Measurements from ENCODE around the gene BAX.

Gene BAX

DNA sequence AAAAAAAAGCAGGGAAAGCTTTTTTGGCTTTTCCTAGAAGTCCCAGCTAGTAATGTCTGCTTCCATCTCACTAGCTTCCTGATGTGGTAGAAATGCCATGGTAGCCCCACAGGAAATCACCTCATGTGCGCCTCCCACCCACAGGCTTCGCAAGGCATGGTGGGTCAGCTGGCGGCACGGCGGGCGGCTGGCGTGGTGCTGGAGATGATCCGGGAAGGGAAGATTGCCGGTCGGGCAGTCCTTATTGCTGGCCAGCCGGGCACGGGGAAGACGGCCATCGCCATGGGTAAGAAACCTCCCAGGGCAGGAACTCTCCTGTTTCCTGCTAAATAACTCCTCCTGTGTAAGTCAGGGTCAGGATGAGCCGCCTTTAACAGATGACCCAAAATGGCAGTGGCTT, 49.5 kb downstream of the BAX start:
- no peaks in the 10 kb centered on the region for H3K9me3 Mint-ChIP-seq
- peaks cover 6% of the 10 kb centered on the region for H3K4me1 Mint-ChIP-seq
- peaks cover 30% of the 10 kb centered on the region for H3K36me3 Mint-ChIP-seq (ENCODE audit: insufficient read depth)
- H3K27ac Mint-ChIP-seq (ENCODE audit: low read depth): no peak overlapping the region
- no peaks in the 10 kb centered on the region for H3K27me3 Mint-ChIP-seq
- DNase-seq (ENCODE audit: low spot score in 2 of 2): no peak
- no peak for ATAC-seq (replicated peaks; ENCODE audit: extremely low read depth, poor library complexity, severe bottlenecking)
- no peak overlapping the region for H3K4me3 Mint-ChIP-seq

DNA sequence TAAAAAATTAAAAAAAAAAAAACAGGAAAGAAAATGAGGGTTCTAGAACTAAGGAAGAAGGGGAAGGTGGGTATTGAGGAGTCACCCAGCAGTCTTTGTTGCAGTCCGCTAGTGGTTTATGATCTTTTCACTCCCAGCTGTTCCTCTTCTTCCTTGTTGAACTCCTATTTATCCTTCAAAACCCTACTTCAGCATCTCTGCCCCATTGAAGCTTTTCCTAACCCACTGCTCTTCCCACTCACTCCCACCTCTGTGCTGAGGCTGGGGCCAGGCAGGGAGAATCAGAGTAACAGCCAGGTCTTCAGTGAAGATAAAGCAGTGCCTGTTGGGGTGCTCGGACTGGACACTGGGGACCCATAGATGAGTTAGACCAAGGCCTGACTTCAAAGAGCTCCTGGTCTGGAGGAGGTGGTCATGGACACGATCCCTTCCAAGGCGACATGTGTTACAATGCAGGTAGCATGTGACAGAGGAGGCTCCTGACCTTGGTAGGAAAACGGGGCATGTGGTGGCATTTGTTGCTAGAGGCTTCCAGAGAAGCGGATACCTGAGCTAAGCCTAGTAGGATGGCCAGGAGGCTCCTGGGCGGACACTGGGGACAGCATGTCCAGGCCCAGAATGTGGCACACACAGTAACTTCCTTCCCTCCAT, 50.4 kb downstream of the BAX start:
- H3K36me3 Mint-ChIP-seq (ENCODE audit: insufficient read depth): peaks cover 28% of the 10 kb centered on the region
- H3K4me1 Mint-ChIP-seq: no peaks in the 10 kb centered on the region
- DNase-seq (ENCODE audit: low spot score in 2 of 2) (no peak), ATAC-seq (replicated peaks; ENCODE audit: extremely low read depth, poor library complexity, severe bottlenecking) (no peak)
- H3K27me3 Mint-ChIP-seq: no peaks in the 10 kb centered on the region
- H3K27ac Mint-ChIP-seq (ENCODE audit: low read depth): no peak overlapping the region
- no peak overlapping the region for H3K4me3 Mint-ChIP-seq
- no peaks in the 10 kb centered on the region for H3K9me3 Mint-ChIP-seq

DNA sequence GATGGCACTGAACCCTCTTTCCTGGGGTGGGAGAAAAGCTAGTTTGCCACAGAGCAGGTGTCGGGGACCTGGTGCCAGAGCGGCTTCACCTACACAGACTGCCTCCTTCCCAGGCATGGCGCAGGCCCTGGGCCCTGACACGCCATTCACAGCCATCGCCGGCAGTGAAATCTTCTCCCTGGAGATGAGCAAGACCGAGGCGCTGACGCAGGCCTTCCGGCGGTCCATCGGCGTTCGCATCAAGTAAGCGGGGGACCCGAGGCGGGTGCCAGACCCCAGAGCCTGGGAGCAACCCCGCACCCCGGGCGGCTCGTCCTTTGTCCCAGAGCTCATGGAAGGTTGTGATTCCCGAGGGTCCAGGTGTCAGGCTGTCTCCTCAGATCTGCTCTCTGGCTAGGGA, 52.2 kb downstream of the BAX start:
- no peaks in the 10 kb centered on the region for H3K9me3 Mint-ChIP-seq
- no peak overlapping the region for H3K4me3 Mint-ChIP-seq
- H3K36me3 Mint-ChIP-seq (ENCODE audit: insufficient read depth): peaks cover 31% of the 10 kb centered on the region
- DNase-seq (ENCODE audit: low spot score in 2 of 2) (no peak), ATAC-seq (replicated peaks; ENCODE audit: extremely low read depth, poor library complexity, severe bottlenecking) (no peak)
- no peaks in the 10 kb centered on the region for H3K4me1 Mint-ChIP-seq
- no peak overlapping the region for H3K27ac Mint-ChIP-seq (ENCODE audit: low read depth)
- H3K27me3 Mint-ChIP-seq: no peaks in the 10 kb centered on the region

DNA sequence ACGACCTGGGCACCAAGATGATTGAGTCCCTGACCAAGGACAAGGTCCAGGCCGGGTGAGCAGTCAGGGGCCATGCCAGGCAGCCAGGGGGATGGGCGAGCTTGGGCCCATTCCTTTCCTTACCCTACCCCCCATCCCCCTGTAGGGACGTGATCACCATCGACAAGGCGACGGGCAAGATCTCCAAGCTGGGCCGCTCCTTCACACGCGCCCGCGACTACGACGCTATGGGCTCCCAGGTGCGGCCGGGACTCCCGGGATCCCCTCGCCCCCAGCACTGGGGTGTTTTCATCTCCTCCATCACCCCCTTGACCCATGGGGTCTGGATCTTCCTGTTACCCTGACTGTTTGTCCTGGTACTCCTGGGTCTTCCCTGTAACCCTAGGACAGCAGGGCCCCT, 55.2 kb downstream of the BAX start:
- H3K27me3 Mint-ChIP-seq: no peaks in the 10 kb centered on the region
- no peak overlapping the region for H3K27ac Mint-ChIP-seq (ENCODE audit: low read depth)
- peaks cover 19% of the 10 kb centered on the region for H3K36me3 Mint-ChIP-seq (ENCODE audit: insufficient read depth)
- ATAC-seq (replicated peaks; ENCODE audit: extremely low read depth, poor library complexity, severe bottlenecking) (no peak), DNase-seq (ENCODE audit: low spot score in 2 of 2) (no peak)
- H3K9me3 Mint-ChIP-seq: no peaks in the 10 kb centered on the region
- H3K4me3 Mint-ChIP-seq: no peak overlapping the region
- no peaks in the 10 kb centered on the region for H3K4me1 Mint-ChIP-seq

DNA sequence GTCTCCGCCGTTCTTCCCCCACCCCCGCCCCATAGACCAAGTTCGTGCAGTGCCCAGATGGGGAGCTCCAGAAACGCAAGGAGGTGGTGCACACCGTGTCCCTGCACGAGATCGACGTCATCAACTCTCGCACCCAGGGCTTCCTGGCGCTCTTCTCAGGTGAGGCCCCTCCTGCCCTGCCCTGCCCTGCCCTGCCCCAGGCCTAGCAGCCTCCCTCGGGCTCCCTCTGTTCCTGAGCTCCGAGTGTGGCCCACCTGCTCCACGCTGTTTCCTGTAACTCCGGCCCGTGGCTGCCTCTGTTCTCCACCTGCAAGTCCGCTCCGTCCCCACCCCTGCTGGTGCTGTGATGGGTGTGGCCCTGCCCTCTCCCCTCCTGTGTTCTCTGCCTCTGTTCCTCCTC, 55.8 kb downstream of the BAX start:
- H3K9me3 Mint-ChIP-seq: no peaks in the 10 kb centered on the region
- no peak overlapping the region for H3K4me3 Mint-ChIP-seq
- H3K36me3 Mint-ChIP-seq (ENCODE audit: insufficient read depth): peaks cover 19% of the 10 kb centered on the region
- H3K4me1 Mint-ChIP-seq: no peaks in the 10 kb centered on the region
- H3K27ac Mint-ChIP-seq (ENCODE audit: low read depth): no peak overlapping the region
- DNase-seq (ENCODE audit: low spot score in 2 of 2) (no peak), ATAC-seq (replicated peaks; ENCODE audit: extremely low read depth, poor library complexity, severe bottlenecking) (no peak)
- no peaks in the 10 kb centered on the region for H3K27me3 Mint-ChIP-seq

DNA sequence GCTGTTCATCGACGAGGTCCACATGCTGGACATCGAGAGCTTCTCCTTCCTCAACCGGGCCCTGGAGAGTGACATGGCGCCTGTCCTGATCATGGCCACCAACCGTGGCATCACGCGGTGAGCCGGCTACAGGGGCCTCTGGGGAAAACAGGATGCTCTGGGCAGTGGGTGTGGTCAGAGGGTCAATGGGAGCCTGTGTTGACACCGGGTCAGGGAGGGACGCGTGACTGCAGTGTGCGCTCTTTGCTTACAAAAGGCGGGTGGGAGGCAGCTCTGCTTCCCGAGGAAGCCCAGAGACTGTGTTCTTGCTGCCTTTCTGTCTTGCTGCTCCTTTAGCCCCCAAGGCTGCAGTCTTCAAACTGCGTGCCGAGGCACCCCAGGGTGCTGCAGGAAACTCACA, 56.5 kb downstream of the BAX start:
- ATAC-seq (replicated peaks; ENCODE audit: extremely low read depth, poor library complexity, severe bottlenecking): no peak
- Mint-ChIP-seq H3K4me1 (no peaks in the 10 kb centered on the region), H3K36me3 (ENCODE audit: insufficient read depth) (peaks cover 18% of the 10 kb centered on the region), H3K27ac (ENCODE audit: low read depth) (no peak overlapping the region), H3K4me3 (no peak overlapping the region), H3K27me3 (no peaks in the 10 kb centered on the region), H3K9me3 (no peaks in the 10 kb centered on the region)
- DNase-seq (ENCODE audit: low spot score in 2 of 2): no peak

All from central memory CD8-positive, alpha-beta T cell (primary cell).